GM12874 (cell line): ENCODE results near the gene USP2.

Experiments used
- TF ChIP-seq, protein P1 (sequence below): IDR thresholded peaks from 2 replicates; pipeline ENCODE4 v1.5.1; 2011; ENCODE audit warnings: low read depth, mild to moderate bottlenecking, control low read depth, low read length, moderate library complexity; ENCODE audit not compliant: insufficient read depth

USP2 gene

DNA sequence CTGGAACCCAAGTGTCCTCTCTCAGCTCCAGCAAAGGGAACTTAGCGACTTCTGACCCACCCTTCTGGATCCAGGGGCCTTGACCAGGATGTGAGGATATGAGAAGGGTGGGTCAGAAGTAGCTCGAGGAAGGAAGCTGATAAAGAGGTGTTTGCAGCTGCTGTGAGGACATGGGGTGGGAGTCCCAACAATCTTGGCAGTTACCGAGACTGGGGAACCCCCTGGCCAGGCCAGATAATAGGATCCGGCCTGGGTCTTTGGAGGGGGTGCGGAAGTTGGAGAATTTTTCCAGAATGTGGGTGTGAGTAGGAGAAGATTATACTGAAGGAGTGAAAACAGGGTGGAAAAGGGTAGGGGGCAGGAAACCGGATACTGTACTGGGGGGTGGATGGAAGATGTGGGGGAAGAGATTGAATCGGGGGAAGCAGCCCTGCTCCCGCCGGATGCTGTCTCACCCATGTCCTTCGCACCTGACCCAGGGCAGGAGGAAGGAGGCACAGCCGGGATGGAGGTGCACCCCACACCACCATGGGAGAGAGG is 61.7 kb downstream of the USP2 start:
- TF ChIP-seq, protein P1, sequence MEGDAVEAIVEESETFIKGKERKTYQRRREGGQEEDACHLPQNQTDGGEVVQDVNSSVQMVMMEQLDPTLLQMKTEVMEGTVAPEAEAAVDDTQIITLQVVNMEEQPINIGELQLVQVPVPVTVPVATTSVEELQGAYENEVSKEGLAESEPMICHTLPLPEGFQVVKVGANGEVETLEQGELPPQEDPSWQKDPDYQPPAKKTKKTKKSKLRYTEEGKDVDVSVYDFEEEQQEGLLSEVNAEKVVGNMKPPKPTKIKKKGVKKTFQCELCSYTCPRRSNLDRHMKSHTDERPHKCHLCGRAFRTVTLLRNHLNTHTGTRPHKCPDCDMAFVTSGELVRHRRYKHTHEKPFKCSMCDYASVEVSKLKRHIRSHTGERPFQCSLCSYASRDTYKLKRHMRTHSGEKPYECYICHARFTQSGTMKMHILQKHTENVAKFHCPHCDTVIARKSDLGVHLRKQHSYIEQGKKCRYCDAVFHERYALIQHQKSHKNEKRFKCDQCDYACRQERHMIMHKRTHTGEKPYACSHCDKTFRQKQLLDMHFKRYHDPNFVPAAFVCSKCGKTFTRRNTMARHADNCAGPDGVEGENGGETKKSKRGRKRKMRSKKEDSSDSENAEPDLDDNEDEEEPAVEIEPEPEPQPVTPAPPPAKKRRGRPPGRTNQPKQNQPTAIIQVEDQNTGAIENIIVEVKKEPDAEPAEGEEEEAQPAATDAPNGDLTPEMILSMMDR: no peak

DNA sequence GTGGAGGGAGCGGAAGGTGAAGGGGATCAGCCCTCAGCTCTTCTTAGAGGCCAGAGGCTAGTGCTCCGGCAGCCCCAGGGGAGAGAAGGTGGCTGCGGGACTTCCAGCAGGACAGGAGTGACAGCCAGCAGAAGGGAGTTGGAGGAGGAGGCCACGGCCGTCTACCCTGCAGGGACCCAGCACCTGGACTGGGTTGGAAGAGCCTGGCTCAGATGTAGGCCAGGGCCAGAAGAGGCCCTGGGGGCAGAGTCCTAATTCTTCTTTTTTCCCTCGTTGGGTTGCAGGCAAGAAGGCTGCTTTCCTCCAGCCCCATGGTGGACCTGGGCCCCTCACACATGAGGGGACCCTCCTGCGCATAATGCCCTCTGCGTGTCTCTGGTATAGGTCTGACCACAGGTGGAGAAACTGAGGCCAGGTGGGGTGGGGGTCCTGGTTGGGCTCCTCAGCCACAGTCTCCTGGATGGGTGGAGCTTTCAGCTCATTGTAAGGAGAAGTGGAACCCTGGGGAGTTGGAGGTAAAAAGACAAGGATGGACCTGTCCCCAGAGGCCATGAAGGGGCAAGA is 62.3 kb downstream of the USP2 start:
- TF ChIP-seq, protein P1: no peak

DNA sequence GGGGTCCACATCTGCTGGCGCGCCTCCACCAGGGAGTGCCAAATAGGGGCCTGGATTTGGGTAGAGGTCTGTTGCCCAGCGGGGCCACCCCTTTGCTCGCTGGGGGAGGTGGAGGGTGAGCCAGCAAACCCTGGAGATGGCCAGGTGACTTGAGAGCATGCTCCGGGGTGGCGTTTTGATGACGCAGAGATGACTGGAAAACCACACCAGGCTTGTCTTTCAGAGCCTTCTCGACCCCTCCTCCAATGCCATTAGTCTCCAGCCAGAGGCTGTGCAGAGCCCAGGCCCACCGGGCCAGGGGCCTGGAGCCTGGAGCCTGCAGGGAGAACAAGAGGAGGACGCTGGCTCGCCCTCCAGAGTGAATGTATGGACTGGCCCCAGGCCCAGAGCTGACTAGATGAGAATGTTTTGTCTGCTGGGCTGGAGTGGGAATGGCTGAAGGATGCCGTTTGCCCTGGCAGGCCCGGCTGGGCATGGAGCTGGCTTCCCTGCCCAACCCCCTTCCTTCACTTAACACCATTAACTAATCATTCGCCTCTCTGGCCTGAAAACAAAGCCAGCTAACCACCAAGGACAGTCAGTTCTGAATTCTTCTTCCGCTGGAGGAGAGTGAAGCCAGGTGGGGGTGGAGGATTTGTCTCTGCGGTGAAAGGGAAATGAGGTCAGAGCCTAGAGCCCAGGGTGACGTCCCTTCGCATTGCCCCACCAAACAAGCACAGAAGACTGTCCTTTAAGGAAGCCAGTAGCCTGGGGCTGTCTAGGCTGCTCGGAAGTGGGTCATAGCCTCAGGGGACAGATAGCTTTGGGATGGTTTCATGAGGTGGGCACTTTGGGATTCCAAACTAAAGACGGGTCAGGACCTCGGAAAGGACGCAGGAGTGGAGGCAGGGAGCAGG is 63.0 kb downstream of the USP2 start:
- TF ChIP-seq, protein P1: no peak

DNA sequence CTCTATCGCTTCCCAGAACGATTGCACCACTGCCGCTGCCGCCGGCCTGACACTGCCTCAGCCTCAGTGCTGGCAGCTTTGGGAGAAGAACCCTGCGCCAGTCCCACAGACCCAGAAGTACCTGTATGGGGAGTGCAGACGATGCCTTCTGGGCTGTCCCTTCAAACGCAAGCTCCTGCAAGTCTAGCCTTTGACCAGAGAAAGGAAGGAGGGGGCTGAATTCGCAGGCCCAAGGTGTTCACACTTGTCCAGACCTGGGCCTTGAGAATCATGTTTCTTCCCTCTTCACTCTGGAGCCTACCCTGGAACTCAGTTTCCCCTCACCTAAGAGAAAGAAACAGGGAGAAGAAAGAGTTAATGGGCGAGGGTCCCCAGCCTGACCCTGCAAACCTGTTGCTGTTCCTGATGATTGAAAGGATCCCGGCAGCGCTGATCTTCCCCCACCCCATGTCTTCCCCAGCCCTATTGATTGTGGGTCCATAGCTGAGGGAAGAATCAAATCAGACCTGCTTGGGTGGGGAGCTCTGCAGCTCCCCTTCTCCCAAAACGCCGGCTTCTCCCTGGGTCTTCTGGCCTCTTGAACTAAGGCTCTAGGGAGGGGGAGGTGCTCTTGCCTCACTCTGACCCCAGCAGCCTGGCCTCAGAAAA is 63.8 kb downstream of the USP2 start:
- TF ChIP-seq, protein P1: no peak

DNA sequence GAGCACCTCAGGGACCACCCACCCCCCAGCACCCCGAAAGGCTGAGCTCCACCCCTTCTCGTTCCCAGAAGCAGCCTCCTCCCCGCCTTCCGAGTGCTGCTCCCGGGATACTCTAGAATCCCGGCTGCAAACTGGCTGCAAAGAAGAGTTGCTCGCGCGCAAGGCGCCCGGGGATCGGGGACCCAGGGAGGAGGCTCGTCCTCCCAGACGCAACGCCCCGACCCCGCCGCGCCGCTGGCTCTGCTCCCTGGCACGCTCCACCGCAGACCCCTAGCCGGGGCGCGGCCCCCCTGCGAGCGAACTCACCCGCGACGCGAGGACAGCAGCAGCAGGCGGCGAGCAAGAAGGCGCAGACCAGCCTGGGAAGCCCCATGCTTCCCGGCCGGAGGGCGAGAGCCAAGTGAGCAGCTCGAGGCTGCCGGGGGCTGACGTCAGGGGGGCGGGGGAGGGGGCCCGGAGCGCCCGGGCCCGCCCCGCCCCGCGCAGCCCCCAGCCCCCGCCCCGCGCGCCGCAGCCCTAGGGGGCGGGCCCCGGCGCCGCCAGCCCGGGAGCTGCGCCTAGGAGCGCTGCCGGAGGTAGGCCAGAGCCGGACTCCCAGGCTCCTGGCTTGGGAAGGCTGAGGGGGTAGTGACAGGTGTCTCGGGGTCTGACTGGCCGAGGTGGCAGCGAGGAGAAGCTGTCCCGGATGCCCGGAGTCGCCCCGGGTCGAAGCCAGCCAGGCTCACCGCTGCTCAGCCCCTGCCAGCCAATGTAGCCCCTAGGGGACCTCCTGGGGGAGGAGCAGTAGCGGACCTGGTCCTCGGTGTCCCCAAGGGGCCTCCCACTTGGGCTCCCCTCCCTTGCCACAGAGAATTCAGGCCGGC is 64.5 kb downstream of the USP2 start, which contains the start of gene MCAM:
Gene MCAM (minus strand): TSS at position 402 of the 863 bp plus-strand sequence. CDS start 29 bp downstream, at position 373.
- TF ChIP-seq, protein P1: no peak

DNA sequence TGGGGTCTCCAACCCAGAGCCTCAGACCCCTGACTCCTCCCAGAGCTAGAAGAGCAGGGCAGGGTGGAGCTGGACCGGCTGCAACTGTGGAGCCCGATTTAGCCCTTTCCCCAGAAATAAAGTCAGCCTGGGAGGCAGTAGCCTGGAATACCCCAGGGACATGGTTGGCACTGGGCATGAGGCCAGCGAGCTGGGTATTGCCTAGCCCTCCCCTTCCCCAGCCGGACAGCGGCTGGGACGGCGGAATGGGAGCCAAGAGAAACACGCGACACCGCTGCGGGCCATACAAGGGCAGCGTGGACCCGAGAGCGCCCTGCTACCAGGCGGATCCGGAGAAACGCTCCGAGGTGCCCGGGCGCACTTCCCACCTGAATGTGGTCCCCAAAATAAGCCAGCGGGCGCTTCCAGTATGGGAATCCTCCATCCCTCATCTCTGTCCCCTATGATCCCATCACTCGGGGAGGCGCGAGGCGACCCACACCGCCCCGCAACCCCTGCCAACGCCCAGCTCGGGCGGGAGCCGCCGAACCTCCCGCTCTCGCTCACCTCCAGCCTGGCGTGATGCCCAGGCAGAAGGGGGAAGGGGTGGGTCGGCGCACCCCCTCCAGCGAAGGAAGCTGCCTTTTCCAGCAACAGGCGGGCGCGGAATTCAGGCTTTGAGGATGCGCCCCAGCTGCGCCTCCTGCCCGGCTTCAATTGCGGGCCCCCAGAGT is 65.3 kb downstream of the USP2 start:
- TF ChIP-seq, protein P1: no peak
